ENCODE measurements around the gene ICA1.

ICA1 gene

DNA sequence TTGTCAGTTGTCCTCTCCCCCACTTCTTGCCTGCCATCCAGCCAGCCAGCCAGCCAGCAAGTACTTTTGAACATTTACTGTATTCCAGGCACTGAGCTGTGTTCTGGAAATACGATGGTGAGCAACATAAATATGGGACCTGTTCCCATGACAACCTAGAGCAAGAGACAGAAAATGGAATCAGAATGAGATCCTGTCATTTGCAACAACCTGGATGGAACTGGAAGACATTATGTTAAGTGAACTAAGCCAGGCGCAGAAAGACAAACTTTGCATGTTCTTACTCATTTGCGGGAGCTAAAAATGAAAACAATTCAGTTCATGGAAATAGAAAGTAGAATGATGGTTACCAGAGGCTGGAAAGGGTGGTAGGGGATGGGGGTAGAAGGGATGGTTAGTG lies 140.7 kb downstream of the ICA1 start:
- peaks cover 9% of the 10 kb centered on the region for H3K27me3 ChIP-seq (replicated peaks; ENCODE audit: control insufficient read depth, insufficient read depth, low read length)

DNA sequence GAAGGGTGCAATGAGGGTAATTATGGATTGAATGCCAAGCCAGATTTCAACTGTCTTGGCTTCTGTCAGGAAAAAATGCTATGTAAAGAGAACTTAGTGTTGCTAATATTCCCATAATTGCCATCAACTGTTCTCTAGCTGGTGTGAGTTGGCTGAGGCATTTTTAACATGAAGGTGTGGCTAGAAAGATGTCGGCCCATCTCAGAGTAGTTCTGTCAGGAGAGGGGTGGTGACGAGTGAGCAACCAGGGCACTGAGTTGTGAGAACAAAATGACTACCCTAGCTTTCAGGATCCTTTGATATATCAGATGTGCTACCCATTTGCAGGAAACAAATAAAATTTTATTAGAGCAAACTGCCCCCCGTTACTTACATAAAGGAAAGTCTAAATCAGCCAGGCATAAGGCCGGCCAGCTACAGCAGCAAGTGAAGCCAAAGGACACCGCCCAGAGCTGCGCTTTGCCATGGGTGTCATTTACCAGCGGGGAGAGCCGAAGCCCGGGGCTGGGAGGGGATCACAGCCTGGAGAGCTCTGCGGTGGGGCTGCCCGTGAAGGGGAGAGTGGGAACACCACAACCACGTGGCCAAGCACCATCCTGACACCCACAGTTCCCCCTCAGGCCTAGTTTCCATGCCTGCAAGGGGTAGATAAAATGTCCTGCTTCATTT lies 141.4 kb downstream of the ICA1 start:
- H3K9me3 ChIP-seq (ENCODE audit: control insufficient read depth, low read length), result no peaks in the 10 kb centered on the region
- no peak overlapping the region for H3K4me3 ChIP-seq (ENCODE audit: low read length)
- H3K9ac ChIP-seq (ENCODE audit: low read length), result no peak overlapping the region
- H3K36me3 ChIP-seq (ENCODE audit: control insufficient read depth, insufficient read depth, low read length, severe bottlenecking), result no peaks in the 10 kb centered on the region
- DNase-seq (ENCODE audit: low read depth), result no peak
- peaks cover 9% of the 10 kb centered on the region for H3K27me3 ChIP-seq (replicated peaks; ENCODE audit: control insufficient read depth, insufficient read depth, low read length)
- peaks cover 12% of the 10 kb centered on the region for H3K4me1 ChIP-seq (ENCODE audit: control insufficient read depth, insufficient read depth, low read length)

More for the DNA sequence above, 140.7 kb downstream of the ICA1 start:
- Histone ChIP-seq H3K4me3 (ENCODE audit: low read length) (no peak overlapping the region), H3K36me3 (ENCODE audit: control insufficient read depth, insufficient read depth, low read length, severe bottlenecking) (no peaks in the 10 kb centered on the region), H3K9me3 (ENCODE audit: control insufficient read depth, low read length) (no peaks in the 10 kb centered on the region), H3K4me1 (ENCODE audit: control insufficient read depth, insufficient read depth, low read length) (peaks cover 15% of the 10 kb centered on the region), H3K9ac (ENCODE audit: low read length) (no peak overlapping the region)
- no peak for DNase-seq (ENCODE audit: low read depth)

DNA sequence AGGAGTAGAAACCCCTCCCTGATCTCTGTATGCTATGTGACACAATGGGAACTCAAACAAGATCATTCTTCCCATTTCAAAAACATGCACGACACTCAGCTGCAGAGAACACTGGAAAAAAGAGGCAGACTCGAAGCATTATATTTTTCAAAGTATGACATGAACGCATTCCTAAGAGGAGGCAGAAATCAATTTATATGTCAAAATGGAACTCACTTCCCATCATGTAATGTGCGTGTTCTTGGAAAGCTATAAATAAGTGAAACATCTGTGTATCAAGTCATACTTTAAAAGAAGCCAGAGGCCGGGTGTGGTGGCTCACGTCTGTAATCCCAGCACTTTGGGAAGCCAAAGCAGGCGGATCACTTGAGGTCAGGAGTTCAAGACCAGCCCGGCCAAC lies 142.7 kb downstream of the ICA1 start:
- no peak overlapping the region for H3K4me3 ChIP-seq (ENCODE audit: low read length)
- no peak overlapping the region for H3K9ac ChIP-seq (ENCODE audit: low read length)
- no peaks in the 10 kb centered on the region for H3K36me3 ChIP-seq (ENCODE audit: control insufficient read depth, insufficient read depth, low read length, severe bottlenecking)
- H3K4me1 ChIP-seq (ENCODE audit: control insufficient read depth, insufficient read depth, low read length), result peaks cover 12% of the 10 kb centered on the region
- H3K9me3 ChIP-seq (ENCODE audit: control insufficient read depth, low read length), result no peaks in the 10 kb centered on the region
- DNase-seq (ENCODE audit: low read depth), result no peak
- peaks cover 9% of the 10 kb centered on the region for H3K27me3 ChIP-seq (replicated peaks; ENCODE audit: control insufficient read depth, insufficient read depth, low read length)

DNA sequence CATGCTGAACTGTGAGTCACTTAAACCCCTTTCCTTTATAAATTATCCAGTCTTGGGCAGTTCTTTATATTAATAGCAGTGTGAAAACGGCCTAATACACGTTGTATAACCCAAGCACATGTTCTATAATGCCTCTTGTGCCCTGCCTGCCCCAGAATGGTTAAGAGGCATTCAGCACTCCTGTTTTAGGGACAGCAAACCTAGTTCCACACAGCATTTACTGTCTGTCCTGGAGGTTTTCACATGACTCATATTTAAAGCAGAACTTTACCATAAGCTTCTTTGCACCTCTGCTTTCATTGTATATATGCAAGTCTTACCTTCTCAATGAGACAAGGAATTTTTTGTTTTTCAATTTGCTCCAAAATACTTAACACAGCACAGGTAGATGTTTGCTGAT lies 144.8 kb downstream of the ICA1 start:
- peak; percentile 5 for DNase-seq (ENCODE audit: low read depth)
- no peaks in the 10 kb centered on the region for H3K36me3 ChIP-seq (ENCODE audit: control insufficient read depth, insufficient read depth, low read length, severe bottlenecking)
- peaks cover 12% of the 10 kb centered on the region for H3K4me1 ChIP-seq (ENCODE audit: control insufficient read depth, insufficient read depth, low read length)
- peaks cover 9% of the 10 kb centered on the region for H3K27me3 ChIP-seq (replicated peaks; ENCODE audit: control insufficient read depth, insufficient read depth, low read length)
- no peak overlapping the region for H3K4me3 ChIP-seq (ENCODE audit: low read length)
- H3K9ac ChIP-seq (ENCODE audit: low read length), result no peak overlapping the region
- no peaks in the 10 kb centered on the region for H3K9me3 ChIP-seq (ENCODE audit: control insufficient read depth, low read length)

DNA sequence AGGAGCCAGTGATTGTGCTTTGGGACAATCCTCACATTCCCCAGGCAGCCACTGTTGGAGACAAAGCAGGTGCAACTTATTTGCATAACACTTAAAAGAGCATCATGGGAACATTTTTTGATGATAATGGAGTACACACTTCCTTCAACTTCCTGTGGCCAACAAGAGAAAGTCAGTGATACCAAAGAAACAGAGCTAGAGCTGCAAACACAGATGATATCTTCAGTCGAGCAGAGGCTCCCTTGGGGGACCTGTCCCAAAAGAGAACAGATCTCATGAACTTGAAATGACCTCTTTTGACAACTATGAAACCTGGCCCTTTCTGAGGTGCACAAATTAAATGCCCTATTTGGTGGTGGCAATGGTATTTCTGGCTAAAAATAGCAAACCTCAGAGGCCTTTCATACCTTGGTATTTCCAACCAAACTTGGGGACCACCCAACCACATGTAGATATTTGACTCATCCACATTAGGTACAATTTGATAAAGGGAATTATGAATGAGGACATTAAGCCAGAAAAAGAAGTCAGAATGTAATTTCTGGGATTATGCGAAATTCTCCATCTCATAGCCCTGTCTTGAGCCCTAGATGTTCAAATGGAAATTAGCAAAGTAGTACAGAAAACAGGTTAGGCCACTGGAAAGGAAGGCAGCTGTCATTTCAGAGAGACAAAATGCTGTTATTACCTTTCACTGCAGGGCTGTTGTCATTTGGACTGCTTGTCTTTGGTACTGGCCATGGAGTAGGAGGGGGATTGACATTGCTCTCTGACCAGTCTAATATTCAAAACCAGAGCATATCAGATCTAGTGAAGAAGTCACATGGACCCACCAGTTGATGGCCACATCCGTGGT lies 146.2 kb downstream of the ICA1 start:
- Histone ChIP-seq H3K4me3 (ENCODE audit: low read length) (no peak overlapping the region), H3K9ac (ENCODE audit: low read length) (no peak overlapping the region), H3K27me3 (replicated peaks; ENCODE audit: control insufficient read depth, insufficient read depth, low read length) (peaks cover 5% of the 10 kb centered on the region), H3K9me3 (ENCODE audit: control insufficient read depth, low read length) (no peaks in the 10 kb centered on the region), H3K36me3 (ENCODE audit: control insufficient read depth, insufficient read depth, low read length, severe bottlenecking) (no peaks in the 10 kb centered on the region), H3K4me1 (ENCODE audit: control insufficient read depth, insufficient read depth, low read length) (peaks cover 9% of the 10 kb centered on the region)
- no peak for DNase-seq (ENCODE audit: low read depth)

DNA sequence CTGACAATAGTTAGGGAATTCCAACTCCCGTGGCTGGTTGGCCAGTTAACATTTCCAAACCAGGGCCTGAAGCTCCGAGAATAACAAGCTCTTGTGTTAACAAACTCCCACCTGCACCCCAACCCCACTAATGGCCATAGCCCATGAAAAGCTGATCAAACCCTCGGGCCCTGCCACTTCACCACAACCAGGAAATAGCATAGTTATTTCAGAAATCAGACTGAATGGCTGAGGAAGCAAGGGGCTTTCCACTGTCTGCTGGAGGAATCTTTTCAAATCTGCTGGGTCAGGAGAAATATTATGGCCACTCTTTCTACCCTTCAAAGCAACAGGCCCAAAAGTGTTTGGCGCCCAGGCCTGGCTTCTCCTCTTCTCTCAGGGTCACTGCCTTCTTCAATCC lies 147.8 kb downstream of the ICA1 start:
- peaks cover 10% of the 10 kb centered on the region for H3K4me1 ChIP-seq (ENCODE audit: control insufficient read depth, insufficient read depth, low read length)
- no peak overlapping the region for H3K9ac ChIP-seq (ENCODE audit: low read length)
- H3K36me3 ChIP-seq (ENCODE audit: control insufficient read depth, insufficient read depth, low read length, severe bottlenecking), result no peaks in the 10 kb centered on the region
- no peaks in the 10 kb centered on the region for H3K9me3 ChIP-seq (ENCODE audit: control insufficient read depth, low read length)
- H3K4me3 ChIP-seq (ENCODE audit: low read length), result no peak overlapping the region
- DNase-seq (ENCODE audit: low read depth), result no peak
- H3K27me3 ChIP-seq (replicated peaks; ENCODE audit: control insufficient read depth, insufficient read depth, low read length), result peaks cover 4% of the 10 kb centered on the region

DNA sequence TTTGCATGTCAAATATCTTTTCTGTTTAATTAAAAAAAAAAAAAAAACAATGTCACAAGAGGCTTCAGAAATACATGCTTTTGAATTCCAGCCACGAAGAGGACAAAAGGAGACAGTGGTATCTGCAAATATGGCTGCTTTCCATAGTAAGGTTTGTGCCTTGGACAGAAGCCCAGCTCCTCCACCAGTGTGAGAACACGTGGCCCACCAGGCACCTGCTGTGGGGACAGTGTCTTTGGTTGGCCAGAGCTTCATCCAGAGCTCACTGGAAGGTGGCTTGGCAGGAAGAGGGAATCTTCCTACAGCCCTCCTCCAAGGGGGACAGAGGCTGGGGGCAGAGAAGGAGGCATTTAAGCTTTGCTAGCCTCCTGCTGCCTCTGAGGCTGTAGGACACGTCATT lies 148.8 kb downstream of the ICA1 start:
- Histone ChIP-seq H3K4me1 (ENCODE audit: control insufficient read depth, insufficient read depth, low read length) (peaks cover 20% of the 10 kb centered on the region), H3K27me3 (replicated peaks; ENCODE audit: control insufficient read depth, insufficient read depth, low read length) (no peaks in the 10 kb centered on the region), H3K9ac (ENCODE audit: low read length) (no peak overlapping the region), H3K4me3 (ENCODE audit: low read length) (no peak overlapping the region), H3K36me3 (ENCODE audit: control insufficient read depth, insufficient read depth, low read length, severe bottlenecking) (no peaks in the 10 kb centered on the region), H3K9me3 (ENCODE audit: control insufficient read depth, low read length) (no peaks in the 10 kb centered on the region)
- DNase-seq (ENCODE audit: low read depth), result no peak

DNA sequence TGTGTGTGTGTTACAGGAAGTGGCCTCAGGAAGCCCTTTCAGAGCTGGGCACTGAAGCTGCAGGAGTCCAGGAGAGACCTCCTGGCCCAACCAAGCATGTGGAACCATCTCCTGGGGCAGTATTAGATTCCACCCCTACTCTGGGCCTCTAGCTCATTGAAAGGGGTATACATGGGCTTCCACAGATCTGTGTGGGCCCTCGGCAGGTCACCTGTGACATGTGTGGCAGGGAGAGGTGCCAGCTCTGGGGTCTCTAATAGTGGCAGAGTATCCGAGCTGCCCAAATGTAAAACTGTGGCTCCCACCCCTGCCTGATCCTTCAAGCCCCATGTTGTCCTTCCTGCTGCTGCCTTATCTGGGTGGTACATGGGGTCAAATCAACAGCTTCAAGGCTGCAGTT lies 149.3 kb downstream of the ICA1 start:
- no peak for DNase-seq (ENCODE audit: low read depth)
- H3K9me3 ChIP-seq (ENCODE audit: control insufficient read depth, low read length), result no peaks in the 10 kb centered on the region

DNA sequence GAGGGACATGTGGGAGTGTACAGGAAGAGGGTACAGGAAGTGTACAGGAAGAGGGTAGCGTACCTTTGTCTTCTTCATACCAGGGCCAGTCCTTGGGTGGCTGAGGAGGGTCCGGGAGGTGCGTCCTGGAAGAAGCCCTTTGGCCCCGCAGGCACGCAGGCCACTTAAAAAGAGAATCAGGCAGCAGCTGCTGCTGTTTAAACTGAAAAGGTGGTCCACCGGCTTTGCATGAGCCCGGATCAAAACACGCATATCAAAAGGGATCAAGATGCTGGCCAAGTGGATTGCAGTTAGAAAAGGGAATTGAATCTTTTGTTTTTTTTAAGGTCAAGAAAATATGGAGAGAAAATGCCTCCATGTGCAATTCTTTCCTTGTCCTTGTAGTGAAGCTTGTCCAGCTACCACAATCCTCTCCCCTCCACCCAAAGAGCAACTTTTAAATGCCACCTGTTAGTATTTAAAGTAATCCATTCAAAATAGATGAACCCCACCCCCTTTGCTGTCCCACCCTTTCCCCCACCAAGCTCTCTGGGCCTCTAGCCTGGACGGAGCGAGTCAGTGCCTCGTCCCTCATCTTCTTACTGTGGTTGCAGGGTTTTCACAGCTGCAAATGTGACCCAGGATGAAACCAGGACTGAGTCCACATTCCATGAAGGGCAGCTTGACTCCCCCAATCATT lies 150.5 kb downstream of the ICA1 start:
- H3K36me3 ChIP-seq (ENCODE audit: control insufficient read depth, insufficient read depth, low read length, severe bottlenecking), result no peaks in the 10 kb centered on the region
- no peaks in the 10 kb centered on the region for H3K9me3 ChIP-seq (ENCODE audit: control insufficient read depth, low read length)
- no peak overlapping the region for H3K9ac ChIP-seq (ENCODE audit: low read length)
- peaks cover 25% of the 10 kb centered on the region for H3K4me1 ChIP-seq (ENCODE audit: control insufficient read depth, insufficient read depth, low read length)
- no peak for DNase-seq (ENCODE audit: low read depth)
- H3K4me3 ChIP-seq (ENCODE audit: low read length), result no peak overlapping the region
- H3K27me3 ChIP-seq (replicated peaks; ENCODE audit: control insufficient read depth, insufficient read depth, low read length), result no peaks in the 10 kb centered on the region

More for the DNA sequence above, 149.3 kb downstream of the ICA1 start:
- Histone ChIP-seq H3K36me3 (ENCODE audit: control insufficient read depth, insufficient read depth, low read length, severe bottlenecking) (no peaks in the 10 kb centered on the region), H3K27me3 (replicated peaks; ENCODE audit: control insufficient read depth, insufficient read depth, low read length) (no peaks in the 10 kb centered on the region), H3K4me3 (ENCODE audit: low read length) (no peak overlapping the region), H3K4me1 (ENCODE audit: control insufficient read depth, insufficient read depth, low read length) (peaks cover 25% of the 10 kb centered on the region), H3K9ac (ENCODE audit: low read length) (no peak overlapping the region)

DNA sequence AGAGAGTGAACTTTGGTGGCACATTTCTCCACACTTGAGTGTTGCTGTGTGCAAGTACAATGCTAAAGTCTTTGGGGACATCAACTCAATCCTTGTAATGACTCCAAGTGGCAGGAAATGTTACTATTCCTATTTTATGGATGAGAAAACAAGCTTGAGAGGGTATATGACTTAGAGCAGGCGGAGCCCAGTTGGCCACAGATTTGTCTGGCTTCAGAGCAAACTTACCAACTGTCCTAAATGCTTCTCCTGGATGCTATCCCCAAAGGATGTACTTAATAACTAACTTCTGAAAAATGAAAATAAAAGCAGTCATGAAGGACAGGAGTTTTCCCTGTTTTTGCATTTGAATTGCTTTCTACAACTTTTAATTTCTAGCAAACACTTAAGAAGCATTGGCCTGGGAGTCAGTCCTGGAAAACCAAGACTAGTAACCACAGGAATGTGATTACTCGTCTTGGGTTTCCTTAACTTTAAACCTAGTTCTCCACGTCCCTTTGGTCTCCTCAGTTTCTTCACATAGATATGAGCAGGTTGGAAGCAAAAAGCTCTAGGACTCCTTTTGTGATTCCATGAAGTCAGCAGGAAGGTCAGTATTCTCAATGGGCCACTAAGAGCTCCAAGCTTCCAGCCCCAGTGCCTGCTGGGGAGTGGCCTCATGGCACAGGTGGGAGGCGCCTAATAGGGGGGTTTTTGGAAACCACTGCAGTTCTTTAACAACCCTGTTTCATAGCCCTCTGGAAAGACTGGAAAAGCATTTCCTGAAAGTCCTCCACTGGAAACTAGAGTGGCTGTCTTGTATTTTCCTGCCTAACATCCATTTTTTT lies 152.6 kb downstream of the ICA1 start:
- peaks cover 33% of the 10 kb centered on the region for H3K4me1 ChIP-seq (ENCODE audit: control insufficient read depth, insufficient read depth, low read length)
- DNase-seq (ENCODE audit: low read depth), result peak; percentile 36
- peak overlapping the region; percentile 47 for H3K4me3 ChIP-seq (ENCODE audit: low read length)
- no peaks in the 10 kb centered on the region for H3K36me3 ChIP-seq (ENCODE audit: control insufficient read depth, insufficient read depth, low read length, severe bottlenecking)
- H3K9ac ChIP-seq (ENCODE audit: low read length), result peak overlapping the region; percentile 67
- no peaks in the 10 kb centered on the region for H3K27me3 ChIP-seq (replicated peaks; ENCODE audit: control insufficient read depth, insufficient read depth, low read length)
- H3K9me3 ChIP-seq (ENCODE audit: control insufficient read depth, low read length), result no peaks in the 10 kb centered on the region
